NCI-H2107 (cell line): ENCODE results near the gene DTL.

ENCODE experiments used
- DNase-seq: peaks from one replicate; lab custom pipeline; 2025; lab: John Stamatoyannopoulos, UW

DTL gene

DNA sequence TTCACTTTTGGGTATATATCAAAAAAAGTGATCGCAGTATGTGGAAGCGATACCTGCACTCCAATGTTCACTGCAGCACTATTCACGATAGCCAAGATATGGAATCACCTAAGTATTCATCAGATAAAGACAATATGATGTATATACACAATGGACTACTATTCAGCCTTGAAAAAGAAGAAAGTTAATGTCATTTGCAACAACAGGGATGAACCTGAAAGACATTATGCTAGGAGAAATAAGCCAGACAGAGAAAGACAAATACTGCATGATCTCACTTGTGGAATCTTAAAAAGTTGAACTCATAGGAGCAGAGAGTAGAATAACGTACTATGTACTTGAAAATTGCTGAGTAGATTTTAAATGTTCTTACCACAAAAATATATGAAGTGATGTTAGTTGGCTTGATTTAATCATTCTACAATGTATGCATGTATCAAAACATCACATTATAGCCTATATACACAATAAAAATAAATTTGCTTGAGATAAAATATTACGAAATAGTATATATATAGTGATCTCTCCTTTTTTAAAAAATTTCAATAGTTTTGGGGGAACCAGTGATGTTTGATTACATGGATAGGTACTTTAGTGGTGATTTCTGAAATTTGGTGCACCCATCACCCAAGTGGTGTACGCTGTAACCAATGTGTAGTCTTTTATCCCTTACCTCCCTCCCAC, 56.0 kb downstream of the DTL start:
- DNase-seq: no peak

GRCh38 chr1:212097360-212097759, 61.8 kb downstream of the DTL start:
- no peak for DNase-seq

DNA sequence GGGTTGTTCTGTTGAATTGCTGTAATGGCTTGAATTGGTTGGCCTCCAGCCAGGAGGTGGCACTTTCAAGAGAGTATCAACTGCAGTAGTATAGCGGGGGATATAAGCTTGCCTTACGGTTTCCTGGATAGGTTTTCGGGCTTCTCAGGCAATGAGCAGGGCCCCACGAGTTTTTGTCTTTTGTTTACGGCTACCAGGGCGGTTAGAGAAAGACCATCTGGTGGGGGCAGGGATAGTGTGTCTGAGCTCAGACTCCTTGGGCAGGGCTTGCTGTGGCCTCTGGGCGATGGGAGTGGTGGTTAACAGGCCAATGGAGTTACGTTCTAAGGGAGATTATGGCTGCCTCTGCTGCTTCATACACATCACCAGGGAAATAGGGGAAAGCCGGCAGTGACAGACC, 62.8 kb downstream of the DTL start:
- no peak for DNase-seq

- DNase-seq: no peak
Measured at GRCh38 chr1:212098771-212099170, 63.2 kb downstream of the DTL start.

DNA sequence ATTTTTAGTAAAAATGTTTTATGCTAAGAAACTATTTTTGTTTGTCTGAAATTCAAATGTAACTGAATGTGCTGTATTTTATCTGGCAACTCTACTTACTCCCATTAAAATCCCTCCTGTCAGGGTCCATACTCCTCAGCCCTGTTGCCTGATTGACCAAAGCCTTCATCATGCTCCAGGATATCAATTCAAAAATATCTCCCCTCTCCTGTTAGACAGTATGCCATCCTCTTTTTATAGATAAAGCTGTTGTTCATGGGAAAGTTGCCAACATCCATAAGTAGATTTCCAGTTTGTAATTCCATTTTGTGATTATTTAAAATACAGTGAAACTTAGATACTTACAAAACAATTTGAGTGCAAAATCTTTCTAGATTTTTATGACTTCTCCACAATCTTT, 65.7 kb downstream of the DTL start:
- no peak for DNase-seq

GRCh38 chr1:212101735-212102134, 66.2 kb downstream of the DTL start:
- no peak for DNase-seq

GRCh38 chr1:212104586-212105325, 69.2 kb downstream of the DTL start:
- DNase-seq: no peak

GRCh38 chr1:212106286-212106792, 70.8 kb downstream of the DTL start:
- no peak for DNase-seq

GRCh38 chr1:212107481-212107880, 71.9 kb downstream of the DTL start:
- DNase-seq: no peak

DNA sequence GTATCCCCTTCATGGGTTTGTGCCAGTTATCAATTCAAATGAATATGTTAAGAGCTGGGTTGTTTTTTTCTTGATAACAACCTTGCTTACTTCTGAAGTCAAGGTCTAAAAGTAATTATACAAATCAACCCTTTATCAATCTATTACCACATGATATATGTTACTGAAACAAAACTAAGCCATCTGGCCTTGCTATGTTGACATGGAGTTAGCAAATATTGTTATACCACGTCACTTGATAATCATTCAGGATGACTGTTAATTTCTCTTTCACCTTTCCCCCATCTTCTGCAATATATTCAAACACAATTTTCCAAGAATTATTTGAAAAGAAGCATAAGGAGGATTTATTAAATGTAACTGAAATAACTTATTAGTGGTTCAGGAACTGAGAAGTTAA, 72.6 kb downstream of the DTL start:
- DNase-seq: no peak

- DNase-seq: no peak
Measured at GRCh38 chr1:212108981-212109380, 73.4 kb downstream of the DTL start.

DNA sequence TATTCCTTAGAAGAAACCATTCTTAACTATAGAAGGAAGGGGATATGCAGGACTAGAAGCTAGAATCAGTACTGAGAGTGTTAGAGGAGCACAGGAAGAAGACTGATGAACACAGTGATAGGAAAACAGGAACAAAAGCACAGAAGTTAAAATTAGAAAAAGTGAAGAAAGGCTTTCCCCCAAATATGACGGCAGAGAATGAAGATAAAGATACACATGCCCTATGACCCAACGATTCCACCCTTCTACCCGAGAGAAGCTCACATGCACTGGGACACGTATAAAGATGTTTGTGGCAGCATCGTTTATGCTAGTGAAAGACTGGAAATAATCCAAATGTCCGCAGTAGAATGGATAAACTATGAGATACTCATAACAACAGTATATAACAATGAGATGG, 74.2 kb downstream of the DTL start:
- no peak for DNase-seq

GRCh38 chr1:212110617-212111016, 75.1 kb downstream of the DTL start:
- no peak for DNase-seq

GRCh38 chr1:212111536-212111935, 76.0 kb downstream of the DTL start:
- DNase-seq: no peak

DNA sequence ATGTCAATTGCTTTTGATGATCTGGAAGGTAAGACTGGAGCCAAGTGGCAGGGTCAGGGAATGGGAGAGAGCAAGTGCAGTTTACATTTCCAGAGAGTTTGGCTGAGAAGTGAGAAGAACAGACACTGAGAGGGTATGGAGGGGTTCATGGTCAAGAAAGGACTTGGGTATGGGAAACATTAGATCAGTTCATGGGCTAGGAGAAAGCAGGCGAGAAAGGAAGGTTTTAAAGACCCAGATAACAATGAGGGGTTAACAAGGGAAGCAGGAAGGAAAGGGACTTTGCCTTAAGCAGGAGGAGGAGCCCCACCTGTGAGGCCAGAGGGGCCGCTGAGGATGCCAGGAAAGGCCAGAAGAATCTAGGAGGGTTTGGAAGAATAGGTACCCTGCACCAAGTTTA, 78.2 kb downstream of the DTL start:
- DNase-seq: no peak

- DNase-seq: no peak
Measured at GRCh38 chr1:212118167-212118871, 82.8 kb downstream of the DTL start.

DNA sequence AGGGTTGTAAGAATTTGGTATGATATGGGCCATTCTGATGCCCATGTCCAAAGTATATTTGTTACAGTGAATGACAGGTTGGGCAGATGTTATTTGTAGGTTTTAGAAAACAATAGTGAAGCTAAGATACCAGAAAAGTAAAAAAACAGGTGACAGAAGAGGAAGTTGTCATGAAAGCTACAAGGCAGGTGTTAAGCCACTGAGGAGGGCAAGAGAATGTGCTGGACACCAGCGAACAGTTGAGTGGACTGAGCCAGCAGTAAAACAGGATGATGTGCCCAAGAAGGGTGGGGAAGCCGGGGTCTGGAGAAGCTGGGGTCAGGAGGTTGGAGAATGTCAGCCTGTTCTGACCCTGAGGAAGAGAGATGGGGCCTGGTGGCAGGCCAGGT, 83.3 kb downstream of the DTL start:
- DNase-seq: no peak

- DNase-seq: no peak
Measured at GRCh38 chr1:212119397-212119837, 83.9 kb downstream of the DTL start.

DNA sequence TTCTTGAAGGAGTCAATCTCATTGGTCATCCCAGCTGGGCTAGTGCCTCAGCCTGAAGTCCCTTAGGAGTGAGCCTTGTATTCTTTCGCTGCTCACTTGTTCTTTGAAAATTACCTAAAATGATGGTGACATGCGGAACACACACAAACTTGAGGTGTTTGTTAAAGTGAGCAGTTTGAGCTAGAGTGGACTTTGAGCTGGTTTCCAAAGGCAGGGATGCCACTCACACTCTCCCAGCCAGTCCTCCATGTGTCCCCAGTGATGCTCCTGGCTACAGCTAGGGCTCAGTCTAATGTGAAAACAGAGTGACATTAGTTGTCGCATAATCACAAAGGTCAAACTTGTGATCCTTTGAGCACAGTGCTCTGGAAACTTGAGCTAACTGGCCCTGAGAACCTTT, 84.3 kb downstream of the DTL start:
- DNase-seq: no peak

DNA sequence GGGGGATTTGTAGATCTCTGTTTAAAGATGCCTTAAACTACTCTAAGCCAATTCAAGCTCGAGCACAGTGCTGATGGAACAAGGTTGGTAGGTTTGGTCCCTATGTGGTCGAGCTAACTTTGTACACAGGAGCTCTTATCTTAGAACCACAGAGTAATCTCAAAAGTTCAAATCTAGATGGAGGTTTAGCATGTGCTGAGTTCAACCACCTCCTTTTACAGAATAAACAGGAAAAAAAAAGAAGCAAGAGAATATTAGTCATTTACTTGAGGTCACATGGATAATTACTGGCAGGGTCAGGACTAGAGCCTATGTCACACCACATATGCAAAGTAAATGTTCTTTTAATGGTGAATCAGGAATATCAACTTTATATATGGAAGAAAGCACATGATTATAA, 86.2 kb downstream of the DTL start:
- no peak for DNase-seq

DNA sequence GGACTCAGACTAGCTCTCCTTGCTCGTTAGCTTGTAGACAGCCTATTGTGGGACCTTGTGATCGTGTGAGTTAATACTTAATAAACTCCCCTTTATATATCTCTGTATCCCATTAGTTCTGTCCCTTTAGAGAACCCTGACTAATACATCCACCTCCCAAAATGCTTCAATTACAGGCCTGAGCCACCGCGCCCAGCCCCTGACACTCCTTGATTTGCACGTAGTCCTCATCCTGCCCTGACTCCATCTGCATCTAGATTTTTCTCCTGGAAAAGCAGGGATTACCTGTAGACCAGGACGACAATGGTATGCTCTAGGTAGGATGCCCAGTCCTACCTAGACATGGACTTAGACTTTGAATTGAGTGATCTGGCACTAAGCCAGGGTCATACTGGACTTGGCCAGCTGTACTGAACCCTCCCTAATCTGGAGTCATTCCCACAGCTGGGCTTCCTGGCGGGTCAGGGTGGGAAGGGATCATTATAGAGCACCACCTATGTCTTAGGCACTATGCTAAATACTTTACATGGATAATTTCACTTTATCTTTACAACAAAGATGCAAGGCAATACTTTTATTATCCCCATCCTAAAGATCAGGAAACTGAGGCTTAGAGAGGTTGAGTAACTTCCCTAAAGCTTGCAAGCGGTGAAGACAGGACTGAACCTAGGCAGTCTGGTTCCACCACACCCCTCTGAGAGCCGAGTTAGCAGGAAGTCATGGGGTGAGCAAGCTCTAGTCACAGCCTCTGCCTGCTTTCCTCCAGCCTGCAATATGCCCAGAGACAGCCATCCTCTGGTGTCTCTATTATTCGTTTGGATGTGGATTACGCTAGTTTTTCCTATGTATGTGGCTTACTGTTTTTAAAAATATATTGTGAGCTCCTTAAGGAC, 89.4 kb downstream of the DTL start:
- no peak for DNase-seq

- no peak for DNase-seq
Measured at GRCh38 chr1:212125654-212126053, 90.1 kb downstream of the DTL start.
